ENCODE data around the gene NOP58. TPM values are rescaled to one million over a fixed set of nuclear protein-coding genes. Genes with fewer than 3 reads are reported as not detected.
"Not testable (repeated sequence)": the region's sequence is repeated elsewhere in the genome, so short reads cannot be mapped to it uniquely, and the experiment has no call there.

NOP58 gene
- total and polyA plus RNA-seq, 2 experiments from 2014 or later, result 49.3 to 68.1 TPM

DNA sequence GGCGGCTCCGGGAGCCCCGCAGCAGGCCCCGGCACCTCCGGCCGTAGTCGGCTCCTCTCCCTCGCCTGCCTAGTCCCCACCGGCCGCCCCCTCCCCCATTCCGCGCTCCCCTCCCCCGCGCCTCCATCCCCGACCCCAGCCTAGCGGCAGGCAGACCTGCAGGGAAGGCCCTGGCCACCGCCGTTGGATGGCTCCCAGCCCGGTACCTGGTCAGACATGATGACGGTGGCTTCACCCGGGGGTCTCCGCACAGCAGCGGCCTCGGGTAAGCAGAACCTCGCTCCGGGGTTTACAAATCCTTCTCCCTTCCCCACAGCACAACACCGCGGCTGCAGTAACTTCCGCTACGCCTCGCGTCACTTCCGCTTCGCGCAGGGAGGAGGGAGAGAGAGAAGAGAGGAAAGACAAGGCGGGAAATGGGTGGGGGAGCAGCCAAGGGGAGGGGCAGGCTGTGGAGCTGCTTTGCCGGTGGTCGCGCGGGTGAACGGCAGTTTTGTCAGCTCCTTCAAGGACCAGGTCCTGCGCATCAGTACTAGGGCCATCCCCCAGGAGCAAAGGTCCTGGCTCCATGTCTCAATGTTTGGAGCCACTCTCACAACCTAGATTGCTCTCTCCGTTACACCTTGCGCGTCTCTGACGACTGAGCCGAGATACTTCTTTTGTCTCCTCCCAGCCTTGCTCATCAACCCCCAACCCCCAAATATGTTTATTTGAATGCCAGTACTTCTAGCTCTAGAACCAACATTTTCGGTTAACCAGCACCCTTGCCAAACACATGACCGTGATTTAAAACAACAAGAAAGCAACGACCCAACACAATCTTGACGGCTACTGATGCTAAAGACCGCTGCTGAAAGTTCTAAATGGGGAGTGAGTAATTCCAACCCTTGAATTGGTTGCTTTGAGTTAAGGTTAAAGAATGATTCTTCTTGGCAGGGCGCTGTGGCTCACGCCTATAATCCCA lies 27.0 kb upstream of the NOP58 start, which contains the start of gene SUMO1:
Gene SUMO1, minus strand, starts transcription at position 364 of the 964 bp plus-strand sequence. Its CDS starts 146 bp downstream, at position 218.
- Histone ChIP-seq H3K27ac (peak within 1 kb of the TSS; percentile 82), H2AFZ (peak within 1 kb of the TSS; percentile 100), H3K4me2 (ENCODE audit: unreplicated experiment) (peak within 1 kb of the TSS; percentile 98), H3K9ac (peak within 1 kb of the TSS; percentile 93), H4K20me1 (ENCODE audit: insufficient read depth) (peaks cover 9% of the 10 kb centered on the region; the same call in 1 of the 2 replicates), H3K4me1 (ENCODE audit: insufficient read depth) (peaks cover 10% of the 10 kb centered on the region), H3K79me2 (ENCODE audit: insufficient read depth) (peaks cover 49% of the 10 kb centered on the region), H3K4me3 (peak within 1 kb of the TSS; percentile 96), H3F3A (ENCODE audit: insufficient read depth) (peaks cover 13% of the 10 kb centered on the region), H3K9me2 (ENCODE audit: insufficient read depth) (no peaks in the 10 kb centered on the region), H3K36me3 (ENCODE audit: low read depth) (no peaks in the 10 kb centered on the region), H3K9me3 (ENCODE audit: low read depth) (no peaks in the 10 kb centered on the region), H3K27me3 (replicated peaks; ENCODE audit: insufficient read depth) (no peaks in the 10 kb centered on the region)
- in situ Hi-C loops (cut with MboI), result no loop called here
- peak; percentile 92 for DNase-seq
- WGBS, 2 experiments (ENCODE audit: low coverage in 1 of 2, low lambda C conversion rate in 2 of 2, missing lambda C conversion rate in 2 of 2), result 4 to 5% methylated on average over 31 to 53 of the region's 54 CpGs
- TF ChIP-seq EZH2phosphoT487 (IDR thresholded peaks at IDR 0.05; ENCODE audit: insufficient read depth, low read depth), result no peak
- TF ChIP-seq EZH2 (IDR thresholded peaks at IDR 0.05; ENCODE audit: insufficient read depth, poor library complexity, severe bottlenecking), result no peak

DNA sequence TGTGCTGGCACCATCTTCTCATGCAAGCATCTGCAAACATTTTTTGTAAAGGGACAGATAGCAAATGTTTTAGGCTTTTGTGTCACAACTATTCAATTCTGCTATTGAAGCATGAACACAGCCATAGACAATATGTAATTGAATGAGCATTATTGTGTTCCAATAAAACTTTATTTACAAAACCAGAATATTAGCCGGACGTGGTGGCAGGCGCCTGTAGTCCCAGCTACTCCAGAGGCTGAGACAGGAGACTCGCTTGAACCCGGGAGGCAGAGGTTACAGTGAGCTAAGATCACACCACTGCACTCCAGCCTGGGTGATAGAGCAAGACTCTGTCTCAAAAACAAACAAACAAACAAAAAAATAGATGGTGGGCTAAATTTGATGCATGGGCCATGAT lies 17.9 kb upstream of the NOP58 start:
- H3K27ac ChIP-seq; H3K4me1 ChIP-seq (ENCODE audit: insufficient read depth); H3K79me2 ChIP-seq (ENCODE audit: insufficient read depth); H3K9me3 ChIP-seq (ENCODE audit: low read depth); H3K27me3 ChIP-seq (replicated peaks; ENCODE audit: insufficient read depth); H3F3A ChIP-seq (ENCODE audit: insufficient read depth); DNase-seq; H3K9ac ChIP-seq; H3K4me2 ChIP-seq (ENCODE audit: unreplicated experiment); H3K4me3 ChIP-seq; in situ Hi-C loops (cut with MboI); H3K36me3 ChIP-seq (ENCODE audit: low read depth); H3K9me2 ChIP-seq (ENCODE audit: insufficient read depth); H2AFZ ChIP-seq; H4K20me1 ChIP-seq (ENCODE audit: insufficient read depth): not testable (repeated sequence)
- 90 to 96% methylated on average over 5 of the region's 5 CpGs for WGBS, 2 experiments (ENCODE audit: low coverage in 1 of 2, low lambda C conversion rate in 2 of 2, missing lambda C conversion rate in 2 of 2)

DNA sequence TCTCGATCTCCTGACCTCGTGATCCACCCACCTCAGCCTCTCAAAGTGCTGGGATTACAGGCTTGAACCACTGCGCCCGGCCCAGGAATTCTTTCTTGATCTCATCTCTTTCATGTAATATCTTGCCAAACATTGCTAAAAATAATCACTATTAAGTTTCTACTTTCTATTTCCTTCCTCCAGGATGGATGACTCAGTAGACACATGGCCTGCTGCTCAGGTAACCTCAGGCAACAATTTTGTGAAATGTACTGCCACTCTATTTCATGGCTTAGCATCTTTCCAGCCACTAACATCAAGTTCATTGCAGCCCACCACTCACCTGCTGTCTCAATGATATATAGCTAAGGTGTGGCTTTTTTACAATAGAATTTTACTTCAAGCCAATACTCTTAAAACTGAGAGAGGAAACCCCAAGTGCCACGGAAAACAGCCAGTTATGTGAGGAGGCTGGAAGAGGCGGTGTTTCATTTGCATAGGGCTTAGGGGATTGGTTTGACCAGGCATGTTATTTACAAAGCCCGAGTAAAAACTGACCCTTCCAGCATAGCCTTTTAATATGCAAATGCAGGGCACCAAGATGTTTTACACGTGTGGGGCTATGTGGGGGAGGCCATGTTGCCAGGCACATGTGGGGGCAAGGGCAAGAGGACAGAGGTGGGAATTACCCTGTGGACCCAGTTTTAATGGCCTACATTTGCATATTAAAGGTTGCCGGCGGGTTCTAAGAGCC lies 15.9 kb upstream of the NOP58 start:
- no peaks in the 10 kb centered on the region for H4K20me1 ChIP-seq (ENCODE audit: insufficient read depth)
- no peak overlapping the region for H3K27ac ChIP-seq
- no peak for TF ChIP-seq EZH2phosphoT487 (IDR thresholded peaks at IDR 0.05; ENCODE audit: insufficient read depth, low read depth)
- TF ChIP-seq EZH2 (IDR thresholded peaks at IDR 0.05; ENCODE audit: insufficient read depth, poor library complexity, severe bottlenecking), result no peak
- H3K9me3 ChIP-seq (ENCODE audit: low read depth), result no peaks in the 10 kb centered on the region
- no peaks in the 10 kb centered on the region for H3K79me2 ChIP-seq (ENCODE audit: insufficient read depth)
- no peaks in the 10 kb centered on the region for H3K9me2 ChIP-seq (ENCODE audit: insufficient read depth)
- WGBS, 2 experiments (ENCODE audit: low coverage in 1 of 2, low lambda C conversion rate in 2 of 2, missing lambda C conversion rate in 2 of 2), result 58 to 62% methylated on average over 10 of the region's 10 CpGs
- H3K36me3 ChIP-seq (ENCODE audit: low read depth), result no peaks in the 10 kb centered on the region
- no peak overlapping the region for H3K4me3 ChIP-seq
- no peaks in the 10 kb centered on the region for H3F3A ChIP-seq (ENCODE audit: insufficient read depth)
- H3K9ac ChIP-seq, result no peak overlapping the region
- H3K27me3 ChIP-seq (replicated peaks; ENCODE audit: insufficient read depth), result no peaks in the 10 kb centered on the region
- peak; percentile 4 for DNase-seq
- no peak overlapping the region for H2AFZ ChIP-seq
- H3K4me1 ChIP-seq (ENCODE audit: insufficient read depth), result no peaks in the 10 kb centered on the region
- H3K4me2 ChIP-seq (ENCODE audit: unreplicated experiment), result no peak overlapping the region
- in situ Hi-C loops (cut with MboI), result no loop called here

DNA sequence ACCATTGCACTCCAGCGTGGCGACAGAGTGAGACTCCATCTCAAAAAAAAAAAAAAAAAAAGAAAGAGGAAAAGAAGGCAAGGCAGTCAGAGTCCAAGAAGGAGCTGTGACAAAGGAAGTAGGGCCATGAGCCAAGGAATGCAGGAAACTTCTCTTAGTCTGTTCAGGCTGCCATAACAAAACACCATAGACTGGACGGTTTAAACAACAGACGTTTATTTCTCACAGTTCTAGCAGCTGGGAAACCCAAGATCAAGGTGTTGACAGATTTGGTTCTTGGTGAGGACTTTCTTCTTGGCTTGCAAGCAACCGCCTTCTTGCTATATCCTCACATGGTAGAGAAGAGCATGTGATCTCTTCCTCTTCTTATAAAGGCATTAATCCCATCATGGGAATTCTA lies 14.1 kb upstream of the NOP58 start:
- DNase-seq, result no peak
- Histone ChIP-seq H3K36me3 (ENCODE audit: low read depth) (no peaks in the 10 kb centered on the region), H2AFZ (no peak overlapping the region), H3K9ac (no peak overlapping the region), H3K27ac (no peak overlapping the region), H3K9me3 (ENCODE audit: low read depth) (no peaks in the 10 kb centered on the region), H3K79me2 (ENCODE audit: insufficient read depth) (no peaks in the 10 kb centered on the region), H4K20me1 (ENCODE audit: insufficient read depth) (no peaks in the 10 kb centered on the region), H3F3A (ENCODE audit: insufficient read depth) (no peaks in the 10 kb centered on the region), H3K4me3 (no peak overlapping the region), H3K4me1 (ENCODE audit: insufficient read depth) (no peaks in the 10 kb centered on the region), H3K4me2 (ENCODE audit: unreplicated experiment) (no peak overlapping the region), H3K27me3 (replicated peaks; ENCODE audit: insufficient read depth) (no peaks in the 10 kb centered on the region), H3K9me2 (ENCODE audit: insufficient read depth) (no peaks in the 10 kb centered on the region)
- in situ Hi-C loops (cut with MboI), result no loop called here
- TF ChIP-seq EZH2phosphoT487 (IDR thresholded peaks at IDR 0.05; ENCODE audit: insufficient read depth, low read depth) (no peak), EZH2 (IDR thresholded peaks at IDR 0.05; ENCODE audit: insufficient read depth, poor library complexity, severe bottlenecking) (no peak)
- WGBS, 2 experiments (ENCODE audit: low coverage in 1 of 2, low lambda C conversion rate in 2 of 2, missing lambda C conversion rate in 2 of 2), result 84 to 85% methylated on average over 4 to 5 of the region's 5 CpGs
